Measurements from ENCODE around the gene HIKESHI.
"Not testable (repeated sequence)": the region's sequence is repeated elsewhere in the genome, so short reads cannot be mapped to it uniquely, and the experiment has no call there.

- TF ChIP-seq, protein P1, sequence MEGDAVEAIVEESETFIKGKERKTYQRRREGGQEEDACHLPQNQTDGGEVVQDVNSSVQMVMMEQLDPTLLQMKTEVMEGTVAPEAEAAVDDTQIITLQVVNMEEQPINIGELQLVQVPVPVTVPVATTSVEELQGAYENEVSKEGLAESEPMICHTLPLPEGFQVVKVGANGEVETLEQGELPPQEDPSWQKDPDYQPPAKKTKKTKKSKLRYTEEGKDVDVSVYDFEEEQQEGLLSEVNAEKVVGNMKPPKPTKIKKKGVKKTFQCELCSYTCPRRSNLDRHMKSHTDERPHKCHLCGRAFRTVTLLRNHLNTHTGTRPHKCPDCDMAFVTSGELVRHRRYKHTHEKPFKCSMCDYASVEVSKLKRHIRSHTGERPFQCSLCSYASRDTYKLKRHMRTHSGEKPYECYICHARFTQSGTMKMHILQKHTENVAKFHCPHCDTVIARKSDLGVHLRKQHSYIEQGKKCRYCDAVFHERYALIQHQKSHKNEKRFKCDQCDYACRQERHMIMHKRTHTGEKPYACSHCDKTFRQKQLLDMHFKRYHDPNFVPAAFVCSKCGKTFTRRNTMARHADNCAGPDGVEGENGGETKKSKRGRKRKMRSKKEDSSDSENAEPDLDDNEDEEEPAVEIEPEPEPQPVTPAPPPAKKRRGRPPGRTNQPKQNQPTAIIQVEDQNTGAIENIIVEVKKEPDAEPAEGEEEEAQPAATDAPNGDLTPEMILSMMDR (IDR thresholded peaks at IDR 0.05), result not testable (repeated sequence)
- TF ChIP-seq POLR2A (IDR thresholded peaks at IDR 0.05), result not testable (repeated sequence)
These were observed 55.4 kb downstream of the HIKESHI start for GRCh38 chr11:86357412-86357811.
